GM12892 (cell line): ENCODE results near the gene QSER1.

Source experiments
- POLR2A ChIP-seq: IDR thresholded peaks from 2 replicates; pipeline ENCODE4 v1.6.1; 2011; ENCODE audit warnings: low read depth, low read length, control low read depth
- POLR2AphosphoS5 ChIP-seq: IDR thresholded peaks from 2 replicates; pipeline ENCODE4 v1.6.1; 2011; ENCODE audit warnings: low read depth, low read length, control low read depth

- TF ChIP-seq POLR2AphosphoS5 (no peak), POLR2A (no peak)
Observed at GRCh38 chr11:32947978-32948377, 55.4 kb downstream of the QSER1 start.
